Left lung (tissue), 14 donors: ENCODE measurements around the gene POU2F3. TPM values are rescaled to one million over a fixed set of nuclear protein-coding genes. Genes with fewer than 3 reads are reported as not detected.
A peak's percentile ranks its signal among the peaks of the same experiment; 100 is the strongest.

Source experiments
- ATAC-seq: fragments of 200-7000 bp; cut with Tn5 transposase; one replicate; pipeline ENCODE4 v1.9.1; 2020; ENCODE audit warnings: moderate library complexity
- DNase-seq, 4 donors: peaks; one replicate each; pipeline ENCODE4 v3.0.0-alpha.2; 2013 to 2020
- H3K27ac ChIP-seq, 2 donors: fragments of 200-600 bp; sonication (generic) in 1 of 2; one replicate each; pipeline versions ENCODE4 v1.5.0 to v1.8.0; 2020 to 2021
- H3K27me3 ChIP-seq, 2 donors: fragments of 200-600 bp; sonication (generic) in 1 of 2; one replicate each; pipeline versions ENCODE4 v1.5.0 to v1.8.0; 2020 to 2021
- H3K36me3 ChIP-seq, 2 donors: fragments of 200-600 bp; sonication (generic) in 1 of 2; one replicate each; pipeline versions ENCODE4 v1.5.0 to v1.8.0; 2020 to 2021
- H3K4me1 ChIP-seq, 2 donors: fragments of 200-600 bp; one replicate each; pipeline ENCODE4 v1.8.0; 2021
- H3K4me3 ChIP-seq, 2 donors: fragments of 200-600 bp; sonication (generic) in 1 of 2; one replicate each; pipeline versions ENCODE4 v1.5.0 to v1.8.0; 2020 to 2021; ENCODE audit warnings: mild to moderate bottlenecking in 1 of 2
- H3K9me3 ChIP-seq, 2 donors: fragments of 200-600 bp; sonication (generic) in 1 of 2; one replicate each; pipeline versions ENCODE4 v1.5.0 to v1.8.0; 2020 to 2021
- intact Hi-C, 2 donors: fragments of 100-400 bp; cut with DNase I; formaldehyde crosslinking; loops; one replicate each; pipeline versions ENCODE4 v1.11.2 to v1.14.2; 2022
- long read RNA-seq, 12 donors: library from polyadenylated mRNA in 2 of 12; unstranded in 2 of 12; transcript quantifications; one replicate each; pipeline ENCODE4 v2.0.0 and lab custom pipeline, GENCODE V29; 2019 to 2026
- polyA plus RNA-seq, 6 donors: library from polyadenylated mRNA; unstranded; fragments of 120-200 nt; gene quantifications; one replicate each; pipeline ENCODE4 v1.2.1, GENCODE V29; 2013; ENCODE audit not compliant: insufficient read length in 6 of 6
- total RNA-seq, 2 donors: library from RNA; stranded (reverse); fragmentation: NEBNext Ultra II Directional; extraction: Animal tissue kit (Norgen Biotek cat#: 25700); gene quantifications; one replicate each; pipeline ENCODE4 v1.2.1, GENCODE V29; 2021
- TF ChIP-seq, protein P1 (sequence below), 2 donors: fragments of 200-600 bp; sonication (generic) in 1 of 2; IDR thresholded peaks; one replicate each; pipeline versions ENCODE4 v1.5.0 to v1.8.0; 2021; ENCODE audit warnings: antibody characterized with exemption in 2 of 2
- donor health status: DM: no; HTN: yes; CAD: no.
- donor health status: DM: no; HTN: no; CAD: no.

Gene POU2F3
- total RNA-seq (1 to 10 TPM; 3.1 to 3.3 TPM), polyA plus RNA-seq (1 to 10 TPM in 2 of 6 donors, under 1 TPM in 4; 0.63 to 1.3 (median 0.91) TPM)
- long read RNA-seq, donor 1, partial matches to known transcripts = 29 of 31 reads
- long read RNA-seq, donor 1, other reads (novel, unspliced or antisense) = 0 of 31 reads
- long read RNA-seq, donor 2 = 0 reads
- long read RNA-seq, donor 3 = 0 reads
- long read RNA-seq, donor 4, partial matches to known transcripts = 1 of 2 reads
- long read RNA-seq, donor 4, other reads (novel, unspliced or antisense) = 0 of 2 reads
- long read RNA-seq, donor 5 = 0 reads
- long read RNA-seq, donor 6 = 0 reads
- long read RNA-seq, donor 7 = 0 reads
- long read RNA-seq, donor 8 = 0 reads
- long read RNA-seq, donor 9 = 0 reads
- long read RNA-seq, donor 10 = 0 reads
- long read RNA-seq, donor 11, partial matches to known transcripts = 0 of 1 reads
- long read RNA-seq, donor 11, other reads (novel, unspliced or antisense) = 0 of 1 reads
- long read RNA-seq, donor 12 = 0 reads

DNA sequence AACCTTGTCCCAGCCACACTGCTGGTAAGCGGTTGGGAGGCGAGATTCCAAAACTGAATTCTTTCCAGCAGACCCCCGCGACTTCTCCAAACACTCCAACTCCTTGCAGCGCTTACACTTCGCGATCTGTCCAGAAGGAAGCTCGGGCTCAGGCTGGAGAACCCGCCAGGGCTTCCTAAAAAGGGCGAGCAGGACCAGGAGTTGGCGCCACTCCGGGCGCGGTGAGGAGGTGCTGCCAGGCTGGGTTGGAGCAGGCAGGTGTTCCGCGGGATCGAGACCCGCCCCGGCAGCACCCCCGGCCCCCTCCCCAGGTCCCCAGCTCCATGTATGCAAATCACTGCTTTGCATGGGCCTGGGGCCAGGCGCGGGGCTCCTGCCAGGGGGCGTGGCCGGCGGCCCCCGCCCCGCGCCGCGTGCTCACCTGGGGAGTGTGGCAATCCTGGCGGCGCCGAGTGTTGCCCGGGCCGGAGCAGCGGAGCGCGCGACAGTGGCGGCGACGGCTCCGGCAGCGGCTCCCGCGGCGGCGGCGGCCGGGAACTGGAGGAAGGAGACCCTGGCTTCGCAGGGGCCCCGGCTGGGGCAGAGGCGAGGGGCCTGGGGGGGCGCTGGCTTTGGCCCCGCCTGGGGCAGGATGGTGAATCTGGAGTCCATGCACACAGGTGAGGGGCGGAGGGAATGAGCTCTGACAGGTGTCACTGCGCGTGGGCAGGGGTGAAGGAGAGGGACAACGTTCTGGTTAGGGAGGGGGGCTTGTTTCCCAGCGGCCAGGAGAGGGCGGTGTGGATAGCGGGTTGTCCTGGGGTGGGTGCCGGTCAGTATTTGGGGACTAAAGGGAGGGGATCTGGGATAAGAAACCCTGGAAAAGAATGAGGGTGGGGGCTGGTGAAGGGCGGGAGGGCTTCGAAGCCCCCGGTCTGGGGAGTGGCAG is at the start of gene POU2F3:
Gene POU2F3 (plus strand): TSS at position 428 of the 928 bp plus-strand sequence. CDS start 204 bp downstream, at position 632.
- Histone ChIP-seq H3K4me1 (no peaks in the 10 kb centered on the region), H3K27me3 (peaks cover 12 to 84% of the 10 kb centered on the region in 2 donors), H3K36me3 (no peaks in the 10 kb centered on the region), H3K27ac (no peak within 1 kb of the TSS), H3K4me3 (peak within 1 kb of the TSS in 1 of 2 donors; percentile 26), H3K9me3 (no peaks in the 10 kb centered on the region)
- ATAC-seq (peak; percentile 67), DNase-seq (peak in 1 of 4 donors; percentile 82)
- TF ChIP-seq, protein P1, sequence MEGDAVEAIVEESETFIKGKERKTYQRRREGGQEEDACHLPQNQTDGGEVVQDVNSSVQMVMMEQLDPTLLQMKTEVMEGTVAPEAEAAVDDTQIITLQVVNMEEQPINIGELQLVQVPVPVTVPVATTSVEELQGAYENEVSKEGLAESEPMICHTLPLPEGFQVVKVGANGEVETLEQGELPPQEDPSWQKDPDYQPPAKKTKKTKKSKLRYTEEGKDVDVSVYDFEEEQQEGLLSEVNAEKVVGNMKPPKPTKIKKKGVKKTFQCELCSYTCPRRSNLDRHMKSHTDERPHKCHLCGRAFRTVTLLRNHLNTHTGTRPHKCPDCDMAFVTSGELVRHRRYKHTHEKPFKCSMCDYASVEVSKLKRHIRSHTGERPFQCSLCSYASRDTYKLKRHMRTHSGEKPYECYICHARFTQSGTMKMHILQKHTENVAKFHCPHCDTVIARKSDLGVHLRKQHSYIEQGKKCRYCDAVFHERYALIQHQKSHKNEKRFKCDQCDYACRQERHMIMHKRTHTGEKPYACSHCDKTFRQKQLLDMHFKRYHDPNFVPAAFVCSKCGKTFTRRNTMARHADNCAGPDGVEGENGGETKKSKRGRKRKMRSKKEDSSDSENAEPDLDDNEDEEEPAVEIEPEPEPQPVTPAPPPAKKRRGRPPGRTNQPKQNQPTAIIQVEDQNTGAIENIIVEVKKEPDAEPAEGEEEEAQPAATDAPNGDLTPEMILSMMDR (IDR thresholded peaks at IDR 0.05) = no peak
- intact Hi-C loops = loop anchor here in 1 of 2 donors (5.0 kb wide), 1 partner anchor 62 kb away; no protein-coding TSS in a partner anchor

DNA sequence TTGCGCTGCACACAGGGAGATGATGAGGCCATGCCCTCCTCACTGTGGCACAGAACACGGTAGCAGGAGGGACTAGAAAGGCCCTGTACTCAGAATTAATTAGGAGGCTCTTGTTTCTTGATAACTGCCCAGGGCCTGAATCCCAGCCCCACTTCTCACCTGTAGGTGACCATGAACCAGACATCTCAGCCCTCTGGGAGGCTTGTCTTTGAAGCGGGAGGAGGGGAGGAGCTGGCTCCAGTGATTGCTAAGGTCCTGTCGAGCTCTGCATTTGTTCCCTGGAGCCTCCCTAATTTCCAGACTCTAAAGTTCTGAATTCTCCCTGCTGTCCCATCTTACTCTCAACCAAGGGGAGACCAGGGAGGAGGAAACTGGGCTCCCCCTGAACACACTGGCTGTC is 48.9 kb upstream of the POU2F3 start:
- Histone ChIP-seq H3K4me3 (no peak overlapping the region), H3K27me3 (peaks cover 0 to 14% of the 10 kb centered on the region in 2 donors), H3K9me3 (no peaks in the 10 kb centered on the region), H3K36me3 (no peaks in the 10 kb centered on the region), H3K27ac (no peak overlapping the region), H3K4me1 (no peaks in the 10 kb centered on the region)
- DNase-seq (no peak), ATAC-seq (no peak)
- TF ChIP-seq, protein P1 (IDR thresholded peaks at IDR 0.05) = no peak
- intact Hi-C loops = no loop called here

DNA sequence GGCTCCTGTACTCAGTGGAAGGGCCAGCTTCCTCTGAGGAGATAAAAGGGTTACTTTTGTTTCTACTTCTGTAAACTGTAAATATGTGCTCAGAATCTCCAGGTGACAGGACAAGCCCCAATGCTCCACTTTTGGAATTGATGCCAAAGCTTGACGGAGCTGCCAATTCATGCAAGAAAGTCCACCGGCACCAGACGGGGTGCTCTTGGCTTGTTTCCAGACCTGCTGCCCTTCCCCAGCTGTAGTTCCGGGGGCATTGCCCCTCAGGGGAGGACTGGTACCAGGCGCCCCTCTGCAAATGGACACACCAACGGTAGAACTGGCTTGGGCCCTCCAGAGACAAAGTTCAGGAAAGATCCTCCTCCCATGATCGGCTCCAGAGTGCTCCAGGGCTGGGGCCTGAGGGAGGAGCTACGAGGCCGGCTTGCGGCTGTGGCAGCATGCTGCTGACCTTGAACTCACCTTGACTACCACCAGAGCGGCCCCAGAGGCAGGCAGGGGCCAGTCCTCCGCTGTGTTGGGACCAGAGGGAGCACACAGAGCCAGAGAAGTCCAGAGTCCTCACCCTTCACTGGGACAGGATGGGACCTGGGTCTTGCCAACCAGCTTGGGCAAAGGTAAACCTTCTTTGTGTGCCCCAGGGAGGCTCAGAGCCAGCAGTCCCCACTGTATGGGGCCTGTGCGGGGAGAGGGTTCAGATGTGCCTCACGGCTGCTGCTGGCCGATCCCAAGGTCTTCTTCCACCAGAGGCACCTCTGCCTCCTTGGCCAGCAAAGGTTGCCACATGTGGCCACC is 46.9 kb upstream of the POU2F3 start:
- intact Hi-C loops = no loop called here
- ATAC-seq (no peak), DNase-seq (no peak)
- peaks cover 0 to 23% of the 10 kb centered on the region in 2 donors for H3K27me3 ChIP-seq
- H3K4me1 ChIP-seq = no peaks in the 10 kb centered on the region
- H3K4me3 ChIP-seq = no peak overlapping the region
- no peaks in the 10 kb centered on the region for H3K36me3 ChIP-seq
- TF ChIP-seq, protein P1 (IDR thresholded peaks at IDR 0.05) = no peak
- no peak overlapping the region for H3K27ac ChIP-seq
- H3K9me3 ChIP-seq = no peaks in the 10 kb centered on the region

DNA sequence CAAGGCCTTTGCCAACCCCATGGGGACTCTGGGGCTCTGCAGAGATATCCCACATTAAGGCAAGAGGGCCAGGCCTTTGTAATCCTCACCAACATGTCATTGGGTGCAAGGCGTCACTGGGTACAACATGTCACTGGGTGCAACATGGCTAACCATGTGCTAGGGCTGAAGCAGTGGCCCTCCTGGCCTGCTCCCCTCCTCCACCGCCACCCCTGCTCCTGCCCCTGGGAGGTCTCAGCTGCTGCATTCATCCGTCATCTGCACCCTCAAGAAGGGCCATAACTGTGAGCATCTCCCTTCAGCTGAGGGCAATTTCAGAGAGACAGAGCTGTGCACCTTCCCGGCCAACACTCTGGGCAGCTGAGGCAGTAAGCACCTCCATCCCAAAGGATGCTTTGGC is 45.8 kb upstream of the POU2F3 start:
- H3K27me3 ChIP-seq = peaks cover 0 to 26% of the 10 kb centered on the region in 2 donors
- TF ChIP-seq, protein P1 (IDR thresholded peaks at IDR 0.05) = no peak
- ATAC-seq (no peak), DNase-seq (no peak)
- H3K9me3 ChIP-seq = no peaks in the 10 kb centered on the region
- H3K4me3 ChIP-seq = no peak overlapping the region
- no peak overlapping the region for H3K27ac ChIP-seq
- H3K4me1 ChIP-seq = no peaks in the 10 kb centered on the region
- intact Hi-C loops = no loop called here
- H3K36me3 ChIP-seq = no peaks in the 10 kb centered on the region
